PC-9 (cell line): ENCODE measurements around the gene GGTLC1. TPM values are rescaled to one million over a fixed set of nuclear protein-coding genes. Genes with fewer than 3 reads are reported as not detected.

Experiments used
- Bru-seq: library from RNA; stranded (reverse); fragments of 400-500 nt; gene quantifications from one replicate; lab custom pipeline; 2021; lab: Mats Ljungman, UMichigan
- BruChase-seq, 2 experiments: library from RNA; stranded (reverse); fragments of 400-500 nt; gene quantifications; one replicate each; lab custom pipeline; 2021; lab: Mats Ljungman, UMichigan
- BruUV-seq: library from RNA; stranded (reverse); fragments of 400-500 nt; replicated peaks from 2 replicates; lab custom pipeline; 2021; lab: Mats Ljungman, UMichigan
- CTCF ChIA-PET: fragments of 300-600 bp; sonication (Branson Sonifier 250); formaldehyde crosslinking; loops from one replicate; lab custom pipeline; 2022; ENCODE audit warnings: antibody characterized with exemption; lab: Charles Lee
- POLR2A ChIA-PET: fragments of 300-600 bp; sonication (Branson Sonifier 250); formaldehyde crosslinking; loops from one replicate; lab custom pipeline; 2022; ENCODE audit warnings: antibody characterized with exemption; ENCODE audit not compliant: unreplicated experiment; lab: Charles Lee
- DNase-seq, 2 experiments: peaks; one replicate each; pipeline versions ENCODE4 v3.0.0 to v3.0.0-alpha.2; 2015 to 2022; ENCODE audit warnings: mixed read lengths in 1 of 2
- H2AFZ ChIP-seq: fragments of 200-600 bp; sonication (generic); 2 replicates; pipeline ENCODE4 v1.8.1; 2017; ENCODE audit warnings: antibody characterized with exemption
- H3F3A ChIP-seq: fragments of 200-600 bp; sonication (generic); 2 replicates; pipeline ENCODE4 v1.8.1; 2017; ENCODE audit warnings: antibody characterized with exemption, mild to moderate bottlenecking, low read depth; ENCODE audit not compliant: insufficient read depth
- H3K27ac ChIP-seq: fragments of 200-600 bp; sonication (generic); 2 replicates; pipeline ENCODE4 v1.6.1; 2016; ENCODE audit warnings: mixed run types
- H3K27me3 ChIP-seq: fragments of 200-600 bp; sonication (generic); 2 replicates; pipeline ENCODE4 v1.6.1; 2016; ENCODE audit warnings: low read depth, mixed run types; ENCODE audit not compliant: insufficient read depth
- H3K36me3 ChIP-seq: fragments of 200-600 bp; sonication (generic); 2 replicates; pipeline ENCODE4 v1.6.1; 2016; ENCODE audit warnings: low read depth, mixed run types
- H3K4me1 ChIP-seq: fragments of 200-600 bp; sonication (generic); replicated peaks from 2 replicates; pipeline ENCODE4 v1.6.1; 2016; ENCODE audit warnings: mixed run types; ENCODE audit not compliant: insufficient read depth
- H3K4me2 ChIP-seq: fragments of 200-600 bp; sonication (generic); 2 replicates; pipeline ENCODE4 v1.6.1; 2017; ENCODE audit warnings: mixed run types
- H3K4me3 ChIP-seq: fragments of 200-600 bp; sonication (generic); 2 replicates; pipeline ENCODE4 v1.6.1; 2016; ENCODE audit warnings: mixed run types
- H3K79me2 ChIP-seq: fragments of 200-600 bp; sonication (generic); 2 replicates; pipeline ENCODE4 v1.6.1; 2017; ENCODE audit warnings: low read depth, mixed run types
- H3K9me2 ChIP-seq: fragments of 200-600 bp; sonication (generic); 2 replicates; pipeline ENCODE4 v1.8.1; 2017; ENCODE audit warnings: mild to moderate bottlenecking; ENCODE audit not compliant: insufficient read depth
- H3K9me3 ChIP-seq: fragments of 200-600 bp; sonication (generic); 2 replicates; pipeline ENCODE4 v1.8.1; 2016; ENCODE audit warnings: low read depth; ENCODE audit not compliant: insufficient read depth
- H4K20me1 ChIP-seq: fragments of 200-600 bp; sonication (generic); 2 replicates; pipeline ENCODE4 v1.8.1; 2017; ENCODE audit not compliant: insufficient read depth
- EZH2 ChIP-seq: fragments of 200-600 bp; sonication (generic); IDR thresholded peaks from 2 replicates; pipeline ENCODE4 v1.8.0; 2017; ENCODE audit warnings: antibody characterized with exemption, low read depth
- intact Hi-C: fragments of 100-400 bp; cut with micrococcal nuclease; formaldehyde crosslinking; loops from one replicate; pipeline ENCODE4 v1.10.0; 2022; ENCODE audit not compliant: unreplicated experiment
- long read RNA-seq: library from polyadenylated mRNA; stranded (forward); transcript quantifications from one replicate; pipeline ENCODE4 v2.0.0, GENCODE V29; 2022
- total RNA-seq: library from RNA; stranded (reverse); gene quantifications from 2 replicates; pipeline ENCODE4 v1.2.3, GENCODE V29; 2021
- TF ChIP-seq, protein P1 (sequence below): fragments of 200-600 bp; sonication (generic); conservative IDR thresholded peaks from 2 replicates; pipeline ENCODE4 v1.6.1; 2017; ENCODE audit warnings: mixed run types, antibody characterized with exemption, mild to moderate bottlenecking, moderate library complexity

The GGTLC1 gene
- total RNA-seq (0.43 and 0.63 TPM in 2 replicates), Bru-seq, nascent RNA (percentile 19 among the genes with signal in this experiment), BruChase-seq, experiment 1, labeled RNA remaining after a 2-hour chase (not detected), BruChase-seq, experiment 2, labeled RNA remaining after a 6-hour chase (percentile 13 among the genes with signal in this experiment)
- long read RNA-seq, partial matches to known transcripts, result 0 of 3 reads
- long read RNA-seq, other reads (novel, unspliced or antisense), result 0 of 3 reads

GRCh38 chr20:23988561-23988960 lies at the start of gene GGTLC1:
Gene GGTLC1, minus strand, starts transcription at chr20:23988779. Its CDS starts 2,168 bp downstream, at chr20:23986611.
- TF ChIP-seq EZH2, result no peak
- no peak for DNase-seq
- CTCF ChIA-PET, result no interaction called here
- BruUV-seq, result no TSS peak
- Histone ChIP-seq H3K79me2 (no peaks in the 10 kb centered on the region), H3K9me2 (no peaks in the 10 kb centered on the region), H3F3A (no peaks in the 10 kb centered on the region), H3K4me1 (no peaks in the 10 kb centered on the region), H4K20me1 (no peaks in the 10 kb centered on the region), H3K9me3 (no peaks in the 10 kb centered on the region), H3K27me3 (no peaks in the 10 kb centered on the region), H3K36me3 (no peaks in the 10 kb centered on the region), H2AFZ (no peak within 1 kb of the TSS), H3K27ac (no peak within 1 kb of the TSS), H3K4me2 (no peak within 1 kb of the TSS), H3K4me3 (no peak within 1 kb of the TSS)
- intact Hi-C loops, result no loop called here
- POLR2A ChIA-PET, result no interaction called here

DNA sequence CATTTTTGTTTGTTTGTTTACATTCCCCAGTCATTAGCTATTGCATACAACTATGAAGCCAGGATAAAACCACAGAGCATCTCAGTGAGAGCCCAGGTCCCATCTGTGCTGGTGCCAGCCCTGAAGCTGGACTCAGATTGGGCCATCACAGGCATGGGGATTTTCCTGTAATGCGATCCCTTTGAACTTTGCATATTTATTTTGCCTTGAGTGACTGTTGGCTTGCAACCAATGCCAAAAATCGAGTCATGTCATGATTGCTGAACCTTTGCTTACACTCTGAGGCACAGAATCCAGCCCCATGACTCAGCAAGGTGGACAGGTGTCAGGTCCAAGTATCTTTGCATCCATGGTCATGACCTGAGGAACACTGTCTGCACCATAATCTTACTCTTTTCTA lies 46.2 kb upstream of the GGTLC1 start:
- intact Hi-C loops, result loop anchor here (1.0 to 10.0 kb wide), 4 partner anchors 62 to 130 kb away; no protein-coding TSS in a partner anchor
- no peak for TF ChIP-seq EZH2
- TF ChIP-seq, protein P1, sequence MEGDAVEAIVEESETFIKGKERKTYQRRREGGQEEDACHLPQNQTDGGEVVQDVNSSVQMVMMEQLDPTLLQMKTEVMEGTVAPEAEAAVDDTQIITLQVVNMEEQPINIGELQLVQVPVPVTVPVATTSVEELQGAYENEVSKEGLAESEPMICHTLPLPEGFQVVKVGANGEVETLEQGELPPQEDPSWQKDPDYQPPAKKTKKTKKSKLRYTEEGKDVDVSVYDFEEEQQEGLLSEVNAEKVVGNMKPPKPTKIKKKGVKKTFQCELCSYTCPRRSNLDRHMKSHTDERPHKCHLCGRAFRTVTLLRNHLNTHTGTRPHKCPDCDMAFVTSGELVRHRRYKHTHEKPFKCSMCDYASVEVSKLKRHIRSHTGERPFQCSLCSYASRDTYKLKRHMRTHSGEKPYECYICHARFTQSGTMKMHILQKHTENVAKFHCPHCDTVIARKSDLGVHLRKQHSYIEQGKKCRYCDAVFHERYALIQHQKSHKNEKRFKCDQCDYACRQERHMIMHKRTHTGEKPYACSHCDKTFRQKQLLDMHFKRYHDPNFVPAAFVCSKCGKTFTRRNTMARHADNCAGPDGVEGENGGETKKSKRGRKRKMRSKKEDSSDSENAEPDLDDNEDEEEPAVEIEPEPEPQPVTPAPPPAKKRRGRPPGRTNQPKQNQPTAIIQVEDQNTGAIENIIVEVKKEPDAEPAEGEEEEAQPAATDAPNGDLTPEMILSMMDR, result no peak
- Histone ChIP-seq H3K27me3 (no peaks in the 10 kb centered on the region), H3K9me2 (no peaks in the 10 kb centered on the region), H3K79me2 (no peaks in the 10 kb centered on the region), H3K27ac (peak overlapping the region; percentile 52), H3F3A (peaks cover 15% of the 10 kb centered on the region; the same call in 1 of the 2 replicates), H3K4me3 (no peak overlapping the region), H3K9me3 (no peaks in the 10 kb centered on the region), H3K36me3 (no peaks in the 10 kb centered on the region), H2AFZ (no peak overlapping the region), H3K4me1 (peaks cover 41% of the 10 kb centered on the region), H4K20me1 (no peaks in the 10 kb centered on the region), H3K4me2 (peak overlapping the region; percentile 62)
- BruUV-seq, result no TSS peak
- peak; percentile 89 to 98 for DNase-seq
- ChIA-PET CTCF (interaction anchor here (1.0 to 1.1 kb wide), 2 partner anchors 63 to 77 kb away, joined by 3 to 9 read pairs; no protein-coding TSS in a partner anchor), POLR2A (interaction anchor here (1.0 kb wide), 1 partner anchor 61 kb away, joined by 12 read pairs; no protein-coding TSS in a partner anchor)

- Histone ChIP-seq H3K4me3 (no peak overlapping the region), H4K20me1 (no peaks in the 10 kb centered on the region), H3K27me3 (no peaks in the 10 kb centered on the region), H3K79me2 (no peaks in the 10 kb centered on the region), H3K4me1 (peaks cover 29% of the 10 kb centered on the region), H3K9me2 (no peaks in the 10 kb centered on the region), H3K9me3 (no peaks in the 10 kb centered on the region), H2AFZ (no peak overlapping the region), H3K36me3 (no peaks in the 10 kb centered on the region), H3K4me2 (no peak overlapping the region), H3F3A (peaks cover 15% of the 10 kb centered on the region; the same call in 1 of the 2 replicates), H3K27ac (no peak overlapping the region)
- ChIA-PET CTCF (no interaction called here), POLR2A (no interaction called here)
- DNase-seq, result no peak
- intact Hi-C loops, result loop anchor here (10.0 kb wide), 1 partner anchor 131 kb away; no protein-coding TSS in a partner anchor
- no TSS peak for BruUV-seq
- TF ChIP-seq EZH2, result no peak
- TF ChIP-seq, protein P1, result no peak
Observed at GRCh38 chr20:24033565-24033964, 45.0 kb upstream of the GGTLC1 start.
